Adrenal gland (tissue), 5 donors: ENCODE data around the gene AMOTL2.

Experiments
- CTCF ChIP-seq, 6 experiments: fragments of 450-650 bp in 4 of 6; fragments of 200-600 bp in 2 of 6; sonication (generic) in 1 of 6; IDR thresholded peaks; 1 replicate in 5 of 6; 2 replicates in 1 of 6; pipeline versions ENCODE4 v1.5.1 to v1.8.0; 2016 to 2021; ENCODE audit warnings: antibody characterized with exemption in 6 of 6, mild to moderate bottlenecking in 2 of 6, moderate library complexity in 1 of 6
- POLR2A ChIP-seq, 2 donors: fragments of 450-650 bp; IDR thresholded peaks; one replicate each; pipeline ENCODE4 v1.6.1; 2017; ENCODE audit warnings: antibody characterized with exemption in 2 of 2, mild to moderate bottlenecking in 2 of 2, moderate library complexity in 1 of 2
- donor health status: DM: no; HTN: no; CAD: no.

GRCh38 chr3:134356411-134357040 lies 17.7 kb downstream of the AMOTL2 start:
- TF ChIP-seq POLR2A (IDR thresholded peaks at IDR 0.05) (no peak), CTCF (IDR thresholded peaks at IDR 0.05) (no peak)
